GM18868 (cell line): ENCODE results near the gene TNNI2.

Experiments
- ATAC-seq: cut with Tn5 transposase; IDR thresholded peaks from one replicate; pipeline ENCODE4 v1.9.1; 2021; ENCODE audit warnings: mild to moderate bottlenecking, moderate library complexity; ENCODE audit not compliant: unreplicated experiment

Gene TNNI2

GRCh38 chr11:1857064-1857463 lies 18.3 kb downstream of the TNNI2 start:
- no peak for ATAC-seq

GRCh38 chr11:1858154-1858553 lies 19.4 kb downstream of the TNNI2 start:
- no peak for ATAC-seq

GRCh38 chr11:1858576-1858975 lies 19.8 kb downstream of the TNNI2 start:
- ATAC-seq: no peak

DNA sequence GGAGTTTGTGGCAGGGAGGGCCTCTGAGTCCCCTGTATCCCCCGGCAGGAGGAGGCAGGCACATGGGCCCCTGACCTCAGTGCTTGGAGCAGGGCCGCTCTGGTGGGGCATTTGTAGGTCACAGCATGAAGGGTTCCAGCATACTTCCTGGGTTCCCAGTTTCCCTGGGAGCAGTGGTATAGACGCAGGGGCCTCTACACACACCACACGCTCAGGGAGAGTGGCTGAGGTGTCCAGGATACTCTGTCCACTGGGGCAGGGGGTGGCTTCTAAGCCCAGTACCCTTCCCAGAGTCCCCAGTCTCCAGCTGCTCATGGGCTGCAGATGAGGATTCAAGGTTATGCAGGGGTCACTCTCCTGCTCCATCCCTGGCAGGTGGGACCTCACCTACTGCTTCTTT lies 20.2 kb downstream of the TNNI2 start:
- ATAC-seq: no peak

DNA sequence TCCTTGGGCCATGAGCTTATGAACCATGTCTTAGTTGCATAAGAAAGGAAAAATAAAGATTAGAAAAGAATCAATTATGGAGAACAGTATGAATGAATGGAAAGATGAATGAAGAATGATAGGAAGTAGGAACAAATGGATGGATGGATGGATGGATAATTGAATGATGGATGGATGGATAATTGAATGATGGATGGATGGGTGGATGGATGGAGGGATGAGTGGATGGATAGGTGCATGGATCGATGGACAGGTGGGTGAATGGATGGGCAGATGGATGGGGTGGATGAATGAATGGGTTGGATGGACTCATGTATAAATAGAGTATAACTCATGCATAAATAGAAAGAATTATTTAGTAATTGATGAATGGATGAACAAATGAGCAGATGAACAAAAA lies 21.3 kb downstream of the TNNI2 start:
- no peak for ATAC-seq

DNA sequence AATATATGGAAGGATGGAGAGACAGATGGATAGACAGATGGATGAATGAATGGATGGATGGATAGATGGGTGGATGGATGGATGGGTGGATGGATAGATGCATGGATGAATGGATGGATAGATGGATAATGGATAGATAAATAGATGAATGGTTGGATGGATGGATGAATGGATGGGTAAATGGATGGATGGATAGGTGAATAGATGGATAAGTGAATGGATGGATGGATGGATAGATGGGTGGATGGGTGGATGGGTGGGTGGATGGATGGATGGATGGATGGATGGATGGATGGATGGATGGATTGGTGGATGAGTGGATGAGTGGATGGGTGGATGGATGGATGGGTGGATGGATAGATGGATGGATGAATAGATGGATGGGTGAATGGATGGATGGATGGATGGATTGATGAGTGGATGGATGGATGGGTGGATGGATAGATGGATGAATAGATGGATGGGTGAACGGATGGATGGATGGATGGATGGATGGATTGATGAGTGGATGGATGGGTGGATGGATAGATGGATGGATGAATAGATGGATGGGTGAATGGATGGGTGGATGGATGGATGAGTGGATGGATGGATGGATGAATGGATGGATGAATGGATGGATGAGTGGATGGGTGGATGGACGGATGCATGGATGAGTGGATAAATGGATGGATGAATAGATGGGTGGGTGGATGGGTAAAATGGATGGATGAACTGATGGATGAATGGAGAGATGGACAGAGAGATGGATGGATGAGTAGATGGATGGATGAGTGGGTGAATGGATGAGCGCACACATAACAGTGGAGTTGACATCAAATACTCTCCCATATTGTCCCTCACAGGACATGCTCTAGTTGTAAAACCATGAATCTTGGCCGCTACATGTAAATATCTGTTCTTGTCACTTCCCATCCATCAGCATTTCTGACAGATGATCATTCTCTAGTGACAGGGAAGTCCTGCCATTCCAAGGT lies 22.9 kb downstream of the TNNI2 start:
- no peak for ATAC-seq

DNA sequence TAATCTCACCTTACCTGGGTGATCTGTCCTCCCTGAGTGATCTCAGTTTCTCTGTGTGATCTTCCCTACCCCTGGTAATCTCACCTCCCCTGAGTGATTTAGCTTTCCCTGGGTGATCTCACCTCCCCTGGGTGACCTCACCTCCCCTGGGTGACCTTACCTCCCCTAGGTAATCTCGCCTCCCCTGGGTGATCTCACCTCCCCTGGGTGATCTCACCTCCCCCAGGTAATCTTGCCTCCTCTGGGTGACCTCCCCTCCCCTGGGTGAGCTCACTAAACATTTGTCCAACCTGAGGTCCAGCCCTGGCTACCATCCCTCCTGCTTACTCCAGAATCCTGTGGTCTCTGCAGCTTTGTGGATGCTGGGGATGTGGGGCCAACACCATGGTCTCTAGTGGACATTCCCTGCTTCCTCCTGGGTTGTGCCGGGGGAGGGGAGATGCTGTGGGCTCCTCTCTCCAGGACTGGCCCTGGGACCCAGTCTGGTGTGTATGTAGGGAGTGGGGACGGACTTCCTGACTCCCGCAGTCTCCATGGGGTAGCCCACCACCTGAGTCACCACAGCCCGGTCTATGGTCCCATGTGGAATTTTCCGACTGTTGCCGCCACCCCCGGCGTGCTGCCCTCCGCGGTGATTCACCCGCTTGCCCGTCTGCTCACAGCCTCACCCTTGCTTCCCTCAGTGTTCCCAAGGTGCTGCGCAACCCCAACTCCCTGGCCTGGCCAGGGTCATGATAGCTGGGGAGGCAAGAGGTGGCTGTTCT lies 24.0 kb downstream of the TNNI2 start:
- ATAC-seq: no peak

GRCh38 chr11:1863352-1864216 lies 24.8 kb downstream of the TNNI2 start:
- ATAC-seq: no peak

DNA sequence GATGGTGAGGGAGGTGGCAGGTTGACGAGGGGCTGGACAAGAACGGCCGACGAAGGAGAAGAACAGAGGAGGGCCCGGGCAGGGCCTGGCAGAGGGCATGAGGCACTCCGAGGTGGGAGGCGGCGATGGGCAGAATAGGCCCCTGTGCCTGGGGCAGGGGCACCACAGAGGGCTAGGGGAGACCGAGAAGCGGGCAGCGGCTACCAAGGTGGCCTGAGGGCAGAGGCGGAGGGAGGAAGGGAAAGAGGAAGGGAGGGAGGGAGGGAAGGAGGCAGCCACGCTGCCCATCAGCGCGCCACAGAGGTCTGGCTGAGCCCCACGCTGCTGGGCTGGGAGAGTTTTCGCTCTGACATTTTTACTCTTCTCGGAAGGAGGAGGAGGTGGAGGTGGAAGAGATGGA lies 25.4 kb downstream of the TNNI2 start:
- no peak for ATAC-seq

DNA sequence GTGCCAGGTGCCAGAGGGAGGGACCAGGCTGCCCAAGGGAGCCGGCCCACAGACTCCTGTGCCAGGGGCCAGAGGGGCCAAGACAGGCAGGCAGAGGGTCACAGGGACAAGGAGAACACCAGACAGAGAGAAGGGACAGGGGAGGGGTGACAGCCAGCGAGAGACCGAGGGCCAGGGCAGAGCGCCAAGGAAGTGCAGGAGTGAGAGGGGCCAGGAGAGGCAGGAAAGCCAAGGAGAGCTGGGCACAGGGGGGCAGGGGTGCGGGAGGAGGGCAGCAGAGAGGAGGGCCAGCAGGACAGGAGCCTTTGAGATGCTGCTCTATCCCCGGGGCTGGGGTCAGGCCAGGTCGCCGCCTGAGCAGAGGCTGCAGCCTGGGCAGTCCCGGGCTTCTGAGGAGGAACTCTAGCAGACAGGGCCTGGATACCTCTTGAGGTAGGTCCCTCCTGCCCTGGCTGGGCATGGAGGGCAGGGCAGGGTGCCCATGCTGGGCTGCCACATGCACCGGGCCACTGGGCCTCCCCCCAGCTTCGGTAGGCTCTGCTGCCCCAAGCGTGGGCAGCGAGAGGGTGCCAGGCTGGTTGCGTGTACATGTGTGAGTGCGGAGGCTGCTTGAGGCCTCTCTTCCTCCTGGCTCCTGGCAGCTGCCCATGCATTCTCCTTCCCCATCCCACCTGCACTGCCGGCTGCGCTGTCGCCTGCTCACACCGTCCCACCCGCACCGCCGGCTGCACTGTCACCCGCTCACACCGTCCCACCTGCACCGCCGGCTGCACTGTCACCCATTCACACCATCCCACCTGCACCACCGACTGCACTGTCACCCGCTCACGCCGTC lies 26.3 kb downstream of the TNNI2 start:
- no peak for ATAC-seq

DNA sequence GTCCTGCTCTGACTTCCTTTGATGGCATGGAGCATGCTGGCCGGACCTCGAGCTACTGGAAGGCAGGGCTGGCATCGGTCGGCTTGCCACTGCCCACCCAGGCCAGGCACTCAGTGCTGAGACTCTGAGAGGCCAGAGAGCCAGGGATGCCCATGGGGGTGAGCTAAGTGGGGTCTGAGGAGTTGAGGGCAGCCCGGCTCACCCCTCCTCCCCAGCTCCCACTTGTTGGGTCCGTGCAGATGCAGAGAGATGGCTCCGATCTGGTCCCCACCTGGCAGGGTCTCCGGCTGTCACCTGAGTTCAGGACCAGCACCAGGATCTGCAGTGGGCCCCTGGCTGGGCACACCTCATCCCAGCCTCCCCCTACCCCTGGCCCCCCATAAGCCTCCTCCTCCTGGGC lies 27.4 kb downstream of the TNNI2 start:
- ATAC-seq: no peak

- no peak for ATAC-seq
Measured at GRCh38 chr11:1866776-1867175, 28.0 kb downstream of the TNNI2 start.

GRCh38 chr11:1867381-1867780 lies 28.6 kb downstream of the TNNI2 start:
- no peak for ATAC-seq

GRCh38 chr11:1868056-1868635 lies 29.4 kb downstream of the TNNI2 start:
- no peak for ATAC-seq

- no peak for ATAC-seq
Measured at GRCh38 chr11:1868636-1869291, 30.0 kb downstream of the TNNI2 start.

- no peak for ATAC-seq
Measured at GRCh38 chr11:1869427-1870325, 30.9 kb downstream of the TNNI2 start.

GRCh38 chr11:1870326-1870696 lies 31.5 kb downstream of the TNNI2 start:
- ATAC-seq: no peak

GRCh38 chr11:1870721-1871466 lies 32.1 kb downstream of the TNNI2 start:
- ATAC-seq: no peak
